Neutrophil (primary cell): Measurements from ENCODE around the gene ATP4B.

Experiments used
- H3K27ac ChIP-seq: fragments of 200-600 bp; sonication (generic); 2 replicates; pipeline ENCODE4 v1.5.1; 2016; ENCODE audit warnings: mild to moderate bottlenecking, moderate library complexity
- H3K27me3 ChIP-seq: fragments of 200-600 bp; sonication (generic); 2 replicates; pipeline ENCODE4 v1.6.0; 2016; ENCODE audit warnings: mild to moderate bottlenecking
- H3K36me3 ChIP-seq: fragments of 200-600 bp; sonication (generic); 2 replicates; pipeline ENCODE4 v1.5.1; 2017
- H3K4me1 ChIP-seq, 2 experiments: fragments of 200-600 bp in 1 of 2; sonication (generic) in 1 of 2; 1 replicate in 1 of 2; 2 replicates in 1 of 2; pipeline versions ENCODE4 v1.5.1 to v1.6.1; 2013 to 2016; ENCODE audit warnings: low read depth in 1 of 2, low read length in 1 of 2, mild to moderate bottlenecking in 1 of 2, moderate library complexity in 1 of 2; ENCODE audit not compliant: control insufficient read depth in 1 of 2, insufficient read depth in 1 of 2
- H3K4me3 ChIP-seq, 2 experiments: fragments of 200-600 bp in 1 of 2; sonication (generic) in 1 of 2; 1 replicate in 1 of 2; 2 replicates in 1 of 2; pipeline ENCODE4 v1.5.1; 2013 to 2016; ENCODE audit warnings: low read depth in 1 of 2, low read length in 1 of 2, mild to moderate bottlenecking in 1 of 2, moderate library complexity in 1 of 2
- H3K9me3 ChIP-seq: fragments of 200-600 bp; sonication (generic); 2 replicates; pipeline ENCODE4 v1.5.1; 2016
- TF ChIP-seq, protein P1 (sequence below): fragments of 200-600 bp; sonication (generic); IDR thresholded peaks from 2 replicates; pipeline ENCODE4 v1.5.1; 2016; ENCODE audit warnings: antibody characterized with exemption

The ATP4B gene

DNA sequence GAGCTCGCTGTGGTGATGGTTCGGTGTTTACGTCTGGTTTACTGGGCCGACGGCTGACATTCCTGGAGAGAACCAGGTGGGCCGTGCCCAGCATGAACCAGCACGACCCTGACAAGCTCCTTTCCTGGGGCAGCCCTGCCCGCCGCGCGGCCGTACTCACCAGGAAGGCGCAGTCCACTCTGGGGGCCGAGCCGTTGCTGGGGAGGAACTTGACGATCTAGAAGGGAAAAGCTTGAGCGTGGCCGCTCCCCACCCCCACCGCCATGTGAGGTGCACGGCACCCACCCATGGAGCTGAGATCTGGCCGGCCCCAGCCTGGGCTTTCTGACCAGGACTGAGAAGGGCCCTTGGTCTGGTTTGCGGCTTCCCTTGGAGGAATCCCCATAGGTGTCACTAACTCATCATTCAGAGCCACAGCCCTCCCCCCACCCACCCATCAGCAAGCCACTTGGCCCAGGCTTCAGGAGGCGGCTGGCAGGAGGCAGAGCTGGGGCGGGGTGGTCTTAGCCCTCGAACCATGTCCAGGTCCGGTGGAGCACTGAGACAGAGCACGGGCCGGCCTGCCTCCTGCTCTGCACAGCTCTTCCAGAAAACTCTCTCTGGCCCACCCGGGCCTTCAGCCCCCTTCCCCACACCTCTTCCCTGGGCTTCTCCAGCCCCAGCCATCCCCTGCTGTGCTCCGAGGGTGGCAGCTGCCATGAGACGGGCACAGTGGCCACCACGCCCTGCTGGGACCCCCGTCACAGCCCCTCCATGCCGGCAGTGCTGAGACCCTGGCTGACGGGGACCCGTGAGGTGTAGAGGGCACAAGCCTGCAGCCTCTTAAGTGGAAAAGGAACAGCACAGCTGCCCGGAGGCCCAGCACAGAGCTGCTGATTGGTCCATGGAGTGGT lies 6.2 kb downstream of the ATP4B start:
- TF ChIP-seq, protein P1, sequence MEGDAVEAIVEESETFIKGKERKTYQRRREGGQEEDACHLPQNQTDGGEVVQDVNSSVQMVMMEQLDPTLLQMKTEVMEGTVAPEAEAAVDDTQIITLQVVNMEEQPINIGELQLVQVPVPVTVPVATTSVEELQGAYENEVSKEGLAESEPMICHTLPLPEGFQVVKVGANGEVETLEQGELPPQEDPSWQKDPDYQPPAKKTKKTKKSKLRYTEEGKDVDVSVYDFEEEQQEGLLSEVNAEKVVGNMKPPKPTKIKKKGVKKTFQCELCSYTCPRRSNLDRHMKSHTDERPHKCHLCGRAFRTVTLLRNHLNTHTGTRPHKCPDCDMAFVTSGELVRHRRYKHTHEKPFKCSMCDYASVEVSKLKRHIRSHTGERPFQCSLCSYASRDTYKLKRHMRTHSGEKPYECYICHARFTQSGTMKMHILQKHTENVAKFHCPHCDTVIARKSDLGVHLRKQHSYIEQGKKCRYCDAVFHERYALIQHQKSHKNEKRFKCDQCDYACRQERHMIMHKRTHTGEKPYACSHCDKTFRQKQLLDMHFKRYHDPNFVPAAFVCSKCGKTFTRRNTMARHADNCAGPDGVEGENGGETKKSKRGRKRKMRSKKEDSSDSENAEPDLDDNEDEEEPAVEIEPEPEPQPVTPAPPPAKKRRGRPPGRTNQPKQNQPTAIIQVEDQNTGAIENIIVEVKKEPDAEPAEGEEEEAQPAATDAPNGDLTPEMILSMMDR, result no peak
- no peaks in the 10 kb centered on the region for H3K36me3 ChIP-seq
- no peak overlapping the region for H3K4me3 ChIP-seq
- H3K27ac ChIP-seq, result no peak overlapping the region
- no peaks in the 10 kb centered on the region for H3K4me1 ChIP-seq
- H3K27me3 ChIP-seq, result peaks cover 17% of the 10 kb centered on the region
- H3K9me3 ChIP-seq, result no peaks in the 10 kb centered on the region

DNA sequence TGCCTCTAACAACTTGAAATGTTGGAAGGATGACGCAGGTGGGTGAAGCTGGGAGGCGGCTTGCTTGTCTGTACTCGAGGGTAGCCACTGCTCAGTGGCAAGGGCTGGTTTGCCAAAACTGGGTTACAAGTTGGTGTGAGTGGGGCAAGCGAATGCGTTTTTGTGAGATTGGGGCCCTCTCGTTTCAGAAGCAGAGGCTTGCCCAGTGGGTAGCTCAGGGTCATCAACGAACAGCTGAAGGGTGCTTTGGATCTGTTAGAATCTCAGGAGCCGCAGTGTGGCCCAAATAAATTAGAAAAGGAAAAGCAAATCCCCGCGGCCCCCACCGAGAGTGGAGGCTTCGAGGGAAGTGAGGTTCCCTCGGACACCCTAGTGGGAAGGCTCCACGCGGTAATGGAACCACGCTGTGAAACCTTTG lies 7.3 kb downstream of the ATP4B start:
- Histone ChIP-seq H3K36me3 (no peaks in the 10 kb centered on the region), H3K27me3 (peaks cover 22% of the 10 kb centered on the region), H3K9me3 (no peaks in the 10 kb centered on the region), H3K4me1 (no peaks in the 10 kb centered on the region), H3K27ac (no peak overlapping the region), H3K4me3 (no peak overlapping the region)
- TF ChIP-seq, protein P1, result no peak

DNA sequence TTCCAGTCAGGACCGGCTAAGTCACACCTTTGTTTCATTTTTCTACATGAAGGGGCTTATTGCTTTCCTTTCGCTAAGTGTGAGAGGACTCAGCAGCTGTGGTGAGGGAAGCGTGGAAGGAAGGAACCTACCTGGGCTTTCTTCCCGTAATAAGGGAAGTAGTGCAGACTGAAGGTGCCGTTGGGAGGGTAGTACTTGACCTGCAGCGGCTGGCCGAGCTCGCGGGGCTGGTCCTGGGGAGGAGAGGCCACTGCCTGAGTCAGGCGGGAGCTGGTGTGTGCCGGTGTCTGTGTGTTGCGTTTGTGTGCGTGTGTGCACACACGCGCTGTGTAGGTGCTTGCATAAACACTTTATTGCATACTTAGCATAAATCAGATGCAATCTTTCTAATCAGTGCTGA lies 7.7 kb downstream of the ATP4B start:
- TF ChIP-seq, protein P1, result no peak
- H3K27ac ChIP-seq, result no peak overlapping the region
- no peak overlapping the region for H3K4me3 ChIP-seq
- peaks cover 22% of the 10 kb centered on the region for H3K27me3 ChIP-seq
- no peaks in the 10 kb centered on the region for H3K4me1 ChIP-seq
- H3K9me3 ChIP-seq, result no peaks in the 10 kb centered on the region
- no peaks in the 10 kb centered on the region for H3K36me3 ChIP-seq

DNA sequence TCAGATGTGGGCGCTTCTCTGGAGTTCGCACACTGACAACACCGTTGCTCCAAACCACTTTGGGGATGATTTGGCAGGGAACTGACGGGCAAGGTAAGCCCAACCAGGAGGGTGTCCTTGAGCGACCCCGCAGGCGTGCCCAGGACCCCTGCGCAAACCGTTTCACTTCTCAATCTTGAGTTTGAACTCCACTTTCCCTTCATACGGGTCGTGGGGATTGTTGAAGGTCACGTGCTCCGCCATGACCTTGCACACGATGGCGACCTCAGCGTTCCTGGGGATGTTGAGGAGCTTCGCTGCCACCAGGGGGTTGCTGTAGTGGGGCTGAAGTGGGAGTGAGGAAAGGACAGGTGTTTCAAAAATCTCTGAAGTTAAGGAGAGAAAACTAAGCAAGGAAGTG lies 8.8 kb downstream of the ATP4B start:
- no peak overlapping the region for H3K27ac ChIP-seq
- TF ChIP-seq, protein P1, result no peak
- no peaks in the 10 kb centered on the region for H3K9me3 ChIP-seq
- H3K4me3 ChIP-seq, result no peak overlapping the region
- H3K27me3 ChIP-seq, result peaks cover 17% of the 10 kb centered on the region
- H3K36me3 ChIP-seq, result no peaks in the 10 kb centered on the region
- H3K4me1 ChIP-seq, result no peaks in the 10 kb centered on the region

DNA sequence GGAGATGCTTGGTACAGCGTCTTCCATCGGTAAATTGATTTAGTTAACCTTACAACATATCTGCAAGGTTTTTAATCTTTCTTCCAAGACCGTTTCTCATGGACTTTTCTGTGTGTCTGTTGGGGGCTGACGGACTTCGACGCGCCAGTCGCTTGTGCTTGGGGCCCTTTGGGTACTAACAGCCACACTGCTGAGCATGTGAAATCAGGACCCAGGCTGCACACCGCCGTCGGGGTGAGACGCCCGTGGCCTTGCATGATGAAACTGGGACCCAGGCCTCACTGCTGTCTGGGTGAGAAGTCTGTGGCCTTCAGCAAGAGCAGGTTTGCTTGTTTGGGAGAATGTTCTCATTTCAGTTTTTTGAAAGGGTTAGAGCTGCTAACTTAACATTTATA lies 9.8 kb downstream of the ATP4B start:
- TF ChIP-seq, protein P1, result no peak
- Histone ChIP-seq H3K27me3 (peaks cover 9% of the 10 kb centered on the region), H3K27ac (no peak overlapping the region), H3K4me1 (no peaks in the 10 kb centered on the region), H3K36me3 (no peaks in the 10 kb centered on the region), H3K9me3 (no peaks in the 10 kb centered on the region), H3K4me3 (no peak overlapping the region)
